Measurements from ENCODE around the gene CA11.
A peak's percentile ranks its signal among the peaks of the same experiment; 100 is the strongest.
"Not testable (repeated sequence)": the region's sequence is repeated elsewhere in the genome, so short reads cannot be mapped to it uniquely, and the experiment has no call there.

CA11 gene

DNA sequence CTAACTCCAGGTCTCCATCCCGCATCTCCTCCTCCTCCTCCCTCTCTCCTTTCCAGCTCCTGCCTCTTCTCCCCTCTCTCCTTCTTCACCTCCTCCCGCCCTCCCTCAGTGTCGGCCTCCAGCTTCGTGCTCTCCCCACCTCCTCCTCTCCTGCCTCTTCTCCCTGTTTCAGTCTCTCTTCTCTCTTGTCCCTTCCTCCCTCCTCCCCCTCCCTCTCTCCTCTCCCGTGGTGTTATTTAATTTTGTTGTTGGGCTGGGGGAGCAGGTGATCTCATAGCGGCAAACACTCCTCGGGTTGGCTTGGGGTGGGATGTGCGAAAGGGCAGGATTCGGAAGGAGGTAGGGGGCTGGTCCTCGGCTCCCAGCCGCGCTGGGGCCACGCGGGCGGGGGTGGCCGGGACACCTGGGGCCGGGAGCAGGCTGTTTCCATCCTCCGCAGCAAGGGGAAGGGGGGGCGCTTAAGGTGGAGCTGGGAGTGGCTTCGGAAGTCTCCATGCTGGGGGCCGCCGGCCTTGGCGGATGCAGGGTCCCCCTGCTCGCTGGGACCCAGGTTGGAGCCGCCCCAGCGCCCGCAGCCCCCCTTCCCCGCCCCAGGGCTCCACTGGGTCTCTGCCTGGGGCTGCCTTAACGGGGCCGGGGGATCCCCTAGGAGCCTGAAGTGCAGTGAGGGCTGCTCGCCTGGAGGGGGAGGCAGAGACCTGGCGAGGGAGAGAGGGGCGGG lies at the start of gene CA11:
TSS of gene CA11 (minus strand) at position 187 of the 721 bp plus-strand sequence. CDS start 555 bp downstream, outside the sequence.
- DNase-seq = peak; percentile 80

DNA sequence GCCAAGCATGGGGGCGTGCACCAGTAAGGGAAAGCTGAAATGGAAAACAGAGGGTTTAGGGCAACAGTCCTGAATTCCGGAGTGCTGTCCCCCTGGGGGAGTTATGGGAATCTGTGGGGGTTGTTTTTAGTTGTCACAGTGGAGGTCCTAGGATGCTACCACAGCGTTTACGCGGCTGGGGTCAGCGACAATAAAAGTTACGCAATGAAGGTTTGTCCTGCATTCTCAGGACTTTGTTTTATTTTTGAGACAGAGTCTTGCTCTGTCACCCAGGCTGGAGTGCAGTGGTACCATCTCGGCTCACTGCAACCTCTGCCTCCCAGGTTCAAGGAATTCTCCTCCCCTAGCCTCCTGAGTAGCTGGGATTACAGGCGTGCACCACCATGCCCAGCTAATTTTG lies 47.6 kb upstream of the CA11 start:
- DNase-seq = not testable (repeated sequence)

DNA sequence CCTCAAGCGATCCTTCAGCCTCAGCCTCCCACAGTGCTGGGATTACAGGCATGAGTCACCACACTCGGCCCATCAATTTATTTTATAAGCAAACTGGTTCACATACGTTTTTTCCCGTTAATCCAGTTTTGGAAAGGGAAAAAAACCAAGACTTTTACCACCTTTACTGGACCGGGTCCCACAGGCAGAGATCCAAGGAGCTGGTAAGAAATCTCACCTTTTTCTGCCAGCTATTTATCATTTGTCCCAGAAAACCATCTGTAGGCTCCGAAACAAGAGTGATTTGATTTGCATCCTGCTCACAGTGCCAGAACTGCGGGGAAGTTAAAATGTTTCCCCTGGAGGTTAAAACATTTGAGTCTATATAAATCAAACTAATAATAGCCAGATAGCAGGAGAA lies 43.5 kb upstream of the CA11 start:
- DNase-seq = no peak

DNA sequence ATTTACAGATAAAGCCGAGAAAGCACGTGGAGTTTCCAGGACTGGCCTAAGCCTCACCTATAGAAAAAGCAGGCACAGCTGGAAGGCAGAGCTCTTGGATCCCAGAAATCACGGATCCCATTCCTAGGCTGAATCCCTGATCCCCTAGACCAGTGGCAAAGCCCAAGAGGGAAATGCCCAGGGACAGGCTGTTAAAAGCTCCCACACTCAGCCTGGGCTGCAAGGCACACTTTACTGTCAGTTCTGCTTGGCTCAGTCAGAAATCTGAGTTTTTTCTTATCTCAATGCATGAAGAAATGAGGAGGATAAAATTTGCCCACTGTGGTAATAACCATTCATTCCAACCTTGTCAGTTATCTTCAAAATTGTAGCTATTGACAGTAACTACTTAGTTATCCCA lies 41.8 kb upstream of the CA11 start:
- DNase-seq = no peak

DNA sequence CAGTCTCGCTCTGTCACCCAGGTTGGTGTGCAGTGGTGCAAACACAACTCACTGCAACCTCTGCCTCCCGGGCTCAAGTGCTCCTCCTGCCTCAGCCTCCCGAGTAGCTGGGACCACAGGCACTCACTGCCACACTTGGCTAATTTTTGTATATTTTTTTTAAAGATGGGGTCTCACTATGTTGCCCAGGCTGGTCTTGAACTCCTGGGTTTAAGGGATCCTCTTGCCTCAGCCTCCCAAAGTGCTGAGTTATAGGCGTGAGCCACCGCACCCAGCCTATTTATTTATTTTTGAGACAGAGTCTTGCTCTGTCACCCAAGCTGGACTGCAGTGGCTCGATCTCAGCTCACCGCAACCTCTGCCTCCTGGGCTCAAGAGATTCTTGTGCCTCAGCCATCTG lies 40.6 kb upstream of the CA11 start:
- DNase-seq = not testable (repeated sequence)

DNA sequence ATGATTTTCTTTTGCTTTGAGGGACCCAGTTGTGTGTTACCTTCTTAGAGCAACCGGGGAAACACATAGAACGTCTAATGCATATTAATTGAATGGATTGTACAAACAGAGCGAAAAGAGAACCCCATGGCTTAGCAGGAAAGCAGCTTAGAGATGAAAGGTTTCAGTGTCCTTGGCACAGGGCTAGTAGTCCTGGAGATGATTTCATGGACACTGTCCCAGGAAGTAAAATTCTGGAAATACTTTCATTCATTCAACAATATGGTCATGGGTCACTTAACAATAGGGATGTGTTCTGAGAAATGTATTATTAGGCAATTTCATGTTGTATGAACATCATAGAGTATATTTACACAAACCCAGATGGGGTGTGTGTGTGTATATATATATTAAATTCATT lies 40.1 kb upstream of the CA11 start:
- DNase-seq = no peak

DNA sequence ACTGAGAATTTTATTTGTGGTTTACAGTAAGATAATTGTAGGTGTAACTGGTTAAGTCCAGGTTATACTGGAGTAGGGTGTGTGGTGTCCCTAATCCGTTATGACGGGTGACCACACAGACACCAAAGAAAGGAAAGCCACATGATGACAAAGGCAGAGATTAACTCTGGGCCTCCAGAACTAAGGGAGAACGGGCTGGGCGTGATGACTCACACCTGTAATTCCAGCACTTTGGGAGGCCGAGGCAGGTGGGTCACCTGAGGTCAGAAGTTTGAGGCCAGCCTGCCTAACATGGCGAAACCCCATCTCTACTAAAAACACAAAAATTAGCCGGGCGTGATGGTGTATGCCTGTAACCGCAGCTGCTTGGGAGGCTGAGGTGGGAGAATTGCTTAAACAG lies 39.6 kb upstream of the CA11 start:
- DNase-seq = no peak

DNA sequence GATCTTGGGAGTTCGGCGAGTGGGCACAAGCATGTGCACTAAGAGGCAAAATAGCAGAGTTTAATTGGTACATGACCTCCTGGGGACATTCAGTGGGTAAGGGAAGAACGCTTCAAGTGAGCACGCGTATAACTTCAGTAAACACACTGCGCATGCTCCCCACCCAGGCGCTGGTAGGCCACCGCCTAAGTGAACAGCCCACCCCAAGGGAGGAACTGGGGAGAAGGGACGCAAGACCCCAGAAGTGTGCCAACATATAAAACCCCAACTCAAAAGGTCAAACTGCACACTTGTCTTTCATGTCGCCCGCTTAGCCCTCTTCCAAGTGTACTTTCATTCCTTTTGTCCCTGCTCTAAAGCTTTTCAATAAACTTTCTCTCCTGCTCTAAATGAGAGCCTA lies 37.4 kb upstream of the CA11 start:
- no peak for DNase-seq

DNA sequence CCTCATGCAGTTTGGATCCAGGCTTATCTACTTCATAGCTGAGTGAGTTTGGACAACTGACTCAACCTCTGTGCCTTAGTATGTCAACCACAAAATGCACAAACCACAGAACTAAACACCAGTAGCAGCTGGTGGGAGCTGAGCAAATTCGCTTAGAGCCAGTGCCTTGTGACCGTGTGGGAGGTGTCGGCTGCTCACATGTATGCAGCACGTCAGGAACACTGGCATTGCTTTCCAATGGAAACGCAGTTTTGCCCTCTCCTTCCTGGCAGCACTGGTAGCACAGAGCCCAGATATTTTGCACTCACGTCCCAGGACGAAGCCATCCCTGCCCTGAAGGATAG lies 35.1 kb upstream of the CA11 start:
- DNase-seq = peak; percentile 75

DNA sequence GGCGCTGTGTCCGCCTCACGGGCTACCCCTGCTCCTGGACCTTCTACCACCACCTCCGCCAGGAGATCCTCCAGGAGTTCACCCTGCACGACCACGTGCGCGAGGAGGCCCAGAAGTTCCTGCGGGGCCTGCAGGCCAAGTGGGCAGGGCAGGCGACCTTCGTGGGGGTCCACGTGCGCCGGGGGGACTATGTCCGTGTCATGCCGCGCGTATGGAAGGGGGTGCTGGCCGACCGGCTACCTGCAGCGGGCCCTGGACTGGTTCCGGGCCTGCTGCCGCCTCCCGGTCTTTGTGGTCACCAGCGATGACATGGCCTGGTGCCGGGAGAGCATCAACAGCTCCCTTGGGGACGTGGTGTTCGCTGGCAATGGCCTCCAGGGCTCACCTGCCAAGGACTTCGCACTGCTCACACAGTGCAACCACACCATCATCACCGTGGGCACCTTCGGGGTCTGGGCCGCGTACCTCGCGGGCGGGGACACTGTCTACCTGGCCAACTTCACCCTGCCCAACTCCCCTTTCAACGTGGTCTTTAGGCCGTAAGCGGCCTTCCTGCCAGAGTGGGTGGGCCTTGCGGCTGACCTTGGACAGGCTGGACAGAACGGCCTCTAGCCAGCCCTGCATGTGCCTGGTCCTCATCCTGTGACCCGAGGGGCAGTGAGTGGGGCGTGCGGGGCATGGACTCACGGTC lies 34.6 kb upstream of the CA11 start:
- DNase-seq = no peak

DNA sequence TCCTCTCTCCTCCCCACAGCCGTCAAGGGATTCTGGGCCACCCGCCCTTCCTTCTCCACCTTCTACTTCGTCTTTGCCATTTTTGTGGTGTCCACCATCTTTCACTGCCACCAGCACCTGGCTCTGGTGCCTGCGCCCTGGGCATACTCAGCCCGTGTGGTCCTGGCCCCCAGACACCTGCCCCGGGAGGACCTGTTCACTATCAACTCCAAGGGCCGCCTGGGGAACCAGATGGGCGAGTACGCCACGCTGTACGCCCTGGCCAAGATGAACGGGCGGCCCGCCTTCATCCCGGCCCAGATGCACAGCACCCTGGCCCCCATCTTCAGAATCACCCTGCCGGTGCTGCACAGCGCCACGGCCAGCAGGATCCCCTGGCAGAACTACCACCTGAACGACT lies 34.0 kb upstream of the CA11 start:
- not testable (repeated sequence) for DNase-seq

DNA sequence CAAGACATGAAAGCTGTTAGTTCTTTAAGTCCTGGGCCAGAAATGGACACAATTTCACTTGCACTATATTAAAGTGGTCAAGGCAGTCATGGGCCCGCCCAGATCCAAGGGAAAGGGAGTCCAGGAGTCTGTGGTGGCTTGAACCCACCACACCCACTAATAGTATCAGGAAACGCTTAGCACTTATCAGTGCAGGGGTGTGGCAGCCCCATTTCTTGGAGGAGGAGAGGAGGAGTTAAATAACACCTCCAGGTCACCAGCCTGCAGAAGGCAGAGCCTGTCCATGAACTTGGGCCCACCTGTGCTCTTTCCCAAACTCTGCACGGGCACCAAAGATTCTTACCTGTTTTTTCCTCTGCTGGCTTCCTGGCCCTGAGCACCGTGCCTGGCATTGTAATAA lies 32.2 kb upstream of the CA11 start:
- DNase-seq = no peak

DNA sequence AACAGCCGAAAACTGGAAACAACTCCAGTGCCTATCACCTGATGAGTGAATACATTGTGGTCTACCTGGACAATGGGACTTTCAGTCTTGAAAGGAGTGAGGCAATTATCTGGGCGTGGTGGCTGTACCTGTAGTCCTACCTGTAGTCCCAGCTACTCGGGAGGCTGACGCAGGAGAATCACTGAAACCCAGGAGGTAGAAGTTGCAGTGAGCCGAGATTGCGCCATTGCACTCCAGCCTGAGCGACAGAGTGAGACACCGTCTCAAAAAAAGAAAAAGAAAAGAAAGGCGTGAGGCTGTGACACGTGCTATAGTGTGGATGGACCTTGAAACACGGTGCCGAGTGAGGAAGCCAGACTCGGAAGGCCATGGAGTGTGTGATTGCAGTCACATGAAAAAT lies 30.9 kb upstream of the CA11 start:
- no peak for DNase-seq

DNA sequence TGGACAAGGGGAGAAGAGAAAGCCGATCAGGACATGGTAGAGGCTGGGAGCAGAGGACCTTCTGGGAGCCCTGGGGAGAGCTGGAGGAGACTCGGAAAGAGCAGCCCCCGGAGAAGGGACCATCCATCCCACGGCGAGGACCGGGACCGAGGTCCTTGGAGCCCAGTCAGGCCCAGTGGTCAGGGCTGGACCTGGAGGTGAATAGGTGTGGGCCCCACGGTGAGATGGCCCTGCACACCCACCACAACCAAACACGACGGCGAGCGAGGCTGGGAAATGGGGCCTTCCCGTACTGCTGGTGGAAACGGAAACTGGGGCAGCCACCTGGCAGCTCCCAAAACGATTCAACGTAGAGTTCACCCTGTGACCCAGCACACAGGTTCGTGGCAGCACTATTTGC lies 30.5 kb upstream of the CA11 start:
- DNase-seq = no peak

DNA sequence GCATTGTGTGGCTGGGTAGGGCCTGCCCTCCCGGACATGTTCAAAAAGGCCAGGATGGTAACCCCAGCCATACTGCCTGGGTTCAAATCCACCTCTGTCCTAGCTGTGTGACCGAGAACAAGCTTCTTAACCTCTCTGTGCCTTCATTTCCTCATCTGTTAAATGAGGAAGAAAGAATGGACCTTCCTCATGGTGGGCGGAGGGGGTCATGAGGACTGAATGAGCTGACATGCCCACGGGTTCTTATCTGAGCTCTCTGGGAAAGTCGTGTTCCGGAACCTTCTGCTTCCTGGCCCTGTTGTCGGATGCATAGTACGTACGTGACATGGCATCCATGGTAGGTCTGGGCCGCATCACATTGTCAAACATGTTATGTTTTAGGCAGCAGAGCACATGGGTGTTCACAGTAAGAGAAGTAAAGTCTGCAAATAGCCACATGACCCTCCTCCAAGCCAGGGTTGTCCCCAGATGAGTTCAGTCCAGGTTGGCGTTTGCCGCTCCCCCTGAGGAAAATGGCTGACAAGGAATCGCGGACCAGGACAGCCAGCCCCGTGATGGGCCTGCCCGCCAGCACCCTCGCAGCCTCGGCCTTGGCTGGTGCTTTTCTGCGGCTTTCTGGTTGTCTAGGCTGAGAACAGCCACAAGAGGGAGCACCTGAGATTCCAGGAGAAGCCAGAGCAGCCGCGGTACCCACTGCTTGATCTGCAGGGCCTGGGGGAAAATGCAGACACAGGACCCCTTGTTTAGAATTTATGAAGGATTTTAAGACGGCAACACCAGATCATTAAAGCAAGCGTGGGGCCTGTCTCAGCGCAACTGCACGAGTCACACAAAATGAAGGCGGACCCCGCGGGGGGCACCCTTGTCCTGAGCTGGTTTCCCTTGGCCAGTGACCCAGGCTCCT lies 29.2 kb upstream of the CA11 start:
- peak; percentile 61 for DNase-seq

DNA sequence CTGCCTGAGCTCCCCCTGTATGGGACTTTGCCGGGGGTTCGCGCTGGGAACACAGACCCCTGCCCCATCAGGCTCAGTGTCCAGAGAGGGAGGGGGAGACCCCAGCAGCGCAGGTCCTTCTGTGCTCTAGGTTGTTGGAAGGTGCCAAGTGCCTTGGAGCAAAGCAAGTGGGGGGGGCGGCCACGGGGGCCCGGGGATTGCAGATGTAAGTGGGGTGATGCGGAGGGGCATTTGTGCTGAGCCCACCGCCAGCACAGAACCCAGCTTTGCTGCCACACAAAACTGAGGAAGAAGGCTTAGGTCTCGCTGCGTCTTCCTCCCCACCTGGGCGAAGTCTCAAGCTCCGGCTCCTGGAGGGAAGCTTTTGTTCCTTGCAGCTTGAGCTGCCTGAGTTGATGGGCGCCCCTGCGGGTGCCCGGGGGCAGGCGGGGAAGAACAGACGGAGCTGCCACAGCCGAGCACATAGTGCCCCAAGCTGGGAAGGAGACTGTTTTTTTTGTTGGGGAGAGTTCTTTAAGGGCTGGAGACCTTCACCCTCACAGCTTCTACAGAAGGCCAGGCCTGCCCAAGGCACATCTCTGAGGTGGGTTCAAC lies 28.3 kb upstream of the CA11 start:
- no peak for DNase-seq

DNA sequence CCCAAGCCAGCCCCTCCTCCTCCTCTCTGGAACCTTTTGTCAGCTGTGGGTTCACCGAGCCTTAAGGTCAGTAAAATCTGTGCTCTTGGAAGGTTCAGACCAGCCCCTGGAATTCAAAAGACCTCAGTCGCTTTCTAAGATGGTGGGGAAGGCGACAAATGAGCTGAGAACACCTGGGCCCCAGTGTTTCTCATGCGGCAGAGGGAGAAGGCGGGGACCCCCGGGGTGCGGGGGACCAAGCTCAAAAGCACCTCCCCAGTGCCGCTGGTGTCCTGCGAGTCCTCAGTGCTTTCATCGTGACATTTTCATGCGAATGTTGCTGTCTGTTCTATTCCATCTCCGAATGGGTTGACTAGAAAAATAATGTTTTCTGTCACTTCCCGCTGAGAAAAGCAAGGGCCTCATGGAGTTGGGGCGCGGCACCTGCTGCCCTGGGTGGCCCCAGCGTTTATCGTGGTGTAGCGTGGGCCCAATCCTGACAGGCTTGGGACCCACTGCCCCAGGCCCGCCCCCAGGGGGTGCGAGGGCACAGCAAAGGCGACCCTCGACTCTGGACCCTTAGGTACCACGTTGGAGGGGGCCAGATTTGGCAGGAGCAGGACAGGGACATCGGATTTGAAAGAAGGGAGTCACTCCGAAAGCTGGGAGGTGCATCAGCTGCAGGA lies 27.6 kb upstream of the CA11 start:
- no peak for DNase-seq

DNA sequence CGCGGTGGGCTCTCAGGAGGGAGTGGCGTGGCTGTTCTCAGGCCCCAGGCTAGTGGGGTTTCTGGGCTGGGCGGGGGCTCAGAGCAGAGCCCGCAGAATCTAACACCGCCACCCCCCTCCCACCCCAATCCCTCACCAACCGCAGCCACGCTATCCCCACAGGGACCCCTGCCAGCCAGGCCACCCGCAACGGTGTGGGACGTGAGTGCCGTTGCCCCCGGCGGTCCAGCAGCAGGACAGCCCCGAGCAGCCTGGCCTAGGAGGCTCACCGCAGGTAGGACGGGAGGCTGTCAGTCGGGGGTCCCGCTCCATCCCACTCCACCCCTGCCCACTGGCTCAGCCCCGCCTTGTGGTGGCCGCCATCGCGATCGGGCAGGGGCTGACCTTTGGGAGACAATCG lies 27.0 kb upstream of the CA11 start, which contains the start of gene NTN5:
TSS of gene NTN5 (minus strand) at position 24 of the 400 bp plus-strand sequence. CDS start 2,031 bp downstream, outside the sequence.
- no peak for DNase-seq

DNA sequence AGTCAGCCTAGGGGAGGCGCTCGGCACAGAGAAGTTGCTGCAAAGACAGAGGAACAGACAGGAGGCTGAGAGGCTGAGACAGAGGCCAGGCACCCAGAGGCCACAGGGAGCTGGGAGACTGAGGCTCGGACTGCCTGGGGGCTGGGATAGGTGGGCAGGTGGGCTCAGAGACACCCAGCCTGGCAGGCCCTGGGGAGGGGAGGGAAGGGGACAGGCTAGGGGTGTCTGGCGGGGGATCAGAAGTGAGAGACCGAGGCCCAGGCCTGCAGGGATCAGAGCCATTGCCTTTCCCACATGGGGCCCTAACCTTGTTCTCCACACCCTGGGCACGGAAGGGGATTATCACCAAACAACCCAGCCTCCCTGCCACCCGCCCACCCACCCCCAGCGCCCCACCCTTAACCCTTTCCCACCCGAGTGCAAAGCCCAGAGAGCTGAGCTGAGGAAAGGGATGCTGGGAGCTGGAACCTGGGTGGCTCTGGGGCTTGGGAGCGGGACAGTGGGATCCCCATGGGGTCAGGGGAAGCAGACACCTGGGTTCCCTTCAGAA lies 25.5 kb upstream of the CA11 start:
- no peak for DNase-seq

DNA sequence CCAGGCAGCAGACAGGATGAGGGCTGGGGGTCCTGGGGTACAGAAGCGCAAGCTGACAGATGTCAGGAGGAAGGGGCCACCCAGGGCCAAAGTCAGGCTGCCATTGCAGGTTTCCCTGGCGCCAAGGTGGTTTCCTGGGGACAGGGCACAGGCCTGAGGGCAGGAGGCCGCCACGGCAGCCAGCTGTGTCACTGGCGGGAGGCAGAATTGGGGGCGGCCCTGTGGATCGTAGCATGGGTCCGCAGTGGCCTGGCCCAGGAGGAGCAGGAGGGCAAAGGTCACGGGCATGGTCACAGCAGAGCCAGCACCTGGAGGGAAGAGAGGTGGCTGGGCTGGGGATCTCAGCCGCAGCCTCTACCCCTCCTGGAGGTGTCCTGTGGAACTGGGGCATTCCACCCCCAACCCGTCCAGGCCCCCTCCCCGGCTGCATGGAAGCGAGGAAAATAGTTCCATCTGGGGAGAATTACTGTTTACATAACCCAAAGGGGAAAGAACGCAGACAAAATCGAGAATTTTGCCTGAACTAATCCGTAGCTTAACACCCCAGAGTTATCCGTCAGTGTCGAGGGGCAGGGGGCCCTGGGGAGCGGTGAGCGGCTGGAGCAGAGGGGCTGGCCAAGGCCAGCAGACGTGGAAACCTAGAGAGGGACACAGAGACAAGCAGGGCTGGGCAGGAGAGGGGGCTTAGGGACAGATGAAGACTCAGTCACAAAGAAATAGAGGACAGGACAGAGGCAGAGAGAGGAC lies 24.9 kb upstream of the CA11 start:
- DNase-seq = no peak

DNA sequence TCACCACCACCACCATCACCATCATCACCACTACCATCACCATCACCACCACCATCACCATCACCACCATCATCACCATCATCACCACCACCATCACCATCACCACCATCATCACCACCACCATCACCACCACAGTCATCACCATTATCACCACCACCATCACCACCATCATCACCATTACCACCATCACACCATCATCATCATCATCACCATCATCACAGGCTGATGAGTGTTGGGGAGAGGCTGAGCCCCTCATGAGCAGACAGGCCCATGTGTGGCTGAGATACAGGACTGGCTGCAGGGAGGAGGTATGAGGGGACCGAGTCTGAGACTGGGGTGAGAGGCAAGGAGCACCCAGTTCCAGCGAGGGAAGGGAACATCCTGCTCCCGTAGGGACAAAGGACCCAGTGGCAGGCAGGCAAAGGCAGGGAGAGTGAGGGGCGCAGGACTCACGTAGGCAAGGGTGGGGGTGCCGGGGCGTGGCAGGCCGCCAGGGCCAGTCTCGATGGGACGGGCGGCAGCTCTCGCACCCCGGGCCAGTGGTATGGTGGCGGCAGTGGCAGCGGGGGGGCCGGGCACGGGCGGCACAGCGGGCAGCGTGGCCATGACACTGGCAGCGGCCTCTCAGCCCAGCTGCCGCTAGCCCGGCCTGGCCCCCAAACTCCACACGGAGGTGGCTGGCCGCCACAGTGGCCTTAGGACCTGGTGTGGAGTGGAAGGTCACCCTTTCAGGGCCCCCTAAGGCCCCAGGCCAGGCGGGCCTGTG lies 24.1 kb upstream of the CA11 start:
- no peak for DNase-seq
